HEK293T (cell line): ENCODE measurements around the gene WWC2.

Source experiments
- CTCF ChIA-PET: fragments of 350-600 bp; formaldehyde crosslinking; extraction: SDS; loops from one replicate; lab custom pipeline; 2021; ENCODE audit warnings: antibody characterized with exemption, inconsistent platforms; lab: Yijun Ruan, JAX
- POLR2A ChIA-PET: fragments of 350-600 bp; formaldehyde crosslinking; extraction: SDS; loops from one replicate; lab custom pipeline; 2020; ENCODE audit warnings: antibody characterized with exemption, inconsistent platforms; lab: Yijun Ruan, JAX
- DNase-seq: peaks from one replicate; pipeline ENCODE4 v3.0.0; 2012; ENCODE audit warnings: mixed read lengths; ENCODE audit errors: extremely low spot score
- ARNT ChIP-seq: fragments of 450-650 bp; IDR thresholded peaks from 2 replicates; pipeline ENCODE4 v1.6.1; 2017; ENCODE audit warnings: mild to moderate bottlenecking
- BHLHE40 ChIP-seq: fragments of 450-650 bp; IDR thresholded peaks from 2 replicates; pipeline ENCODE4 v1.6.1; 2016; ENCODE audit warnings: mild to moderate bottlenecking, moderate library complexity, borderline replicate concordance
- CTBP1 ChIP-seq: fragments of 450-650 bp; IDR thresholded peaks from 2 replicates; pipeline ENCODE4 v1.6.1; 2016; ENCODE audit warnings: borderline replicate concordance
- ELF4 ChIP-seq: fragments of 450-650 bp; IDR thresholded peaks from 2 replicates; pipeline ENCODE4 v1.6.1; 2017; ENCODE audit warnings: antibody characterized with exemption
- FOXA1 ChIP-seq: fragments of 450-650 bp; IDR thresholded peaks from 2 replicates; pipeline ENCODE4 v1.6.1; 2016; ENCODE audit warnings: mild to moderate bottlenecking
- FOXK2 ChIP-seq: fragments of 450-650 bp; IDR thresholded peaks from 2 replicates; pipeline ENCODE4 v1.6.1; 2016; ENCODE audit warnings: mild to moderate bottlenecking
- FOXM1 ChIP-seq: fragments of 450-650 bp; IDR thresholded peaks from 2 replicates; pipeline ENCODE4 v1.6.1; 2017; ENCODE audit warnings: mild to moderate bottlenecking, borderline replicate concordance
- HDGF ChIP-seq: fragments of 450-650 bp; IDR thresholded peaks from 2 replicates; pipeline ENCODE4 v1.6.1; 2017; ENCODE audit warnings: antibody characterized with exemption, borderline replicate concordance
- L3MBTL2 ChIP-seq: fragments of 450-650 bp; conservative IDR thresholded peaks from 2 replicates; pipeline ENCODE4 v1.6.1; 2016; ENCODE audit warnings: mild to moderate bottlenecking
- LEF1 ChIP-seq: fragments of 450-650 bp; IDR thresholded peaks from 2 replicates; pipeline ENCODE4 v1.6.1; 2017; ENCODE audit warnings: mild to moderate bottlenecking, borderline replicate concordance
- NFRKB ChIP-seq: fragments of 450-650 bp; IDR thresholded peaks from 2 replicates; pipeline ENCODE4 v1.6.1; 2016; ENCODE audit warnings: mild to moderate bottlenecking, moderate library complexity
- PKNOX1 ChIP-seq: fragments of 450-650 bp; IDR thresholded peaks from 2 replicates; pipeline ENCODE4 v1.6.1; 2016
- SP1 ChIP-seq: fragments of 450-650 bp; IDR thresholded peaks from 2 replicates; pipeline ENCODE4 v1.6.1; 2017
- SUZ12 ChIP-seq: fragments of 450-650 bp; IDR thresholded peaks from 2 replicates; pipeline ENCODE4 v1.6.1; 2016; ENCODE audit warnings: mild to moderate bottlenecking
- TARDBP ChIP-seq: fragments of 450-650 bp; IDR thresholded peaks from 2 replicates; pipeline ENCODE4 v1.6.1; 2016
- ZNF384 ChIP-seq: fragments of 450-650 bp; IDR thresholded peaks from 2 replicates; pipeline ENCODE4 v1.6.1; 2016

The WWC2 gene

DNA sequence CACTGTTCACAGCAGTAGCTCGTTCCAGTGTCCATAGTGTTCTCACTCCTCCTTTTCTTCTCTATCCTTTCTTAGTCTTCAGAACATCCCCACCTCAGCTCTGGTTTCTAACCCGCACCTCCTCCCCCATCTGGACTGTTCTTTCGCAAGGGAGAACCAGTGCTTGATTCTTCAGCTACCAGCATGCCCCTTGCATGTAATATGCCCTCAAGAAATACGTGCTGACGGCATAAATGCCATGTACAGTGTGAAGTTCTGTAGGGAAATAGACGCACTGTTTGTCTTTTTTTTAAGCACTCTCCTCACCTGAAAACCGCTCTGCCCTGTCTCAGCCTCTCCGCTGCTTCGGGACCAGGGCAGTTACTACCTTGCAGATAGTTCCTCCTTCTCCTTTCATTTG, 215.7 kb downstream of the WWC2 start:
- POLR2A ChIA-PET = no interaction called here
- TF ChIP-seq BHLHE40 = no peak
- TF ChIP-seq LEF1 = no peak
- TF ChIP-seq SP1 = no peak
- no peak for TF ChIP-seq FOXM1
- TF ChIP-seq NFRKB = no peak
- TF ChIP-seq FOXA1 = no peak
- no peak for TF ChIP-seq SUZ12
- DNase-seq = no peak
- CTCF ChIA-PET = interaction anchor here (0.6 kb wide), 1 partner anchor 343 kb away, joined by 3 read pairs; no protein-coding TSS in a partner anchor

- POLR2A ChIA-PET = no interaction called here
- CTCF ChIA-PET = interaction anchor here (0.6 kb wide), 1 partner anchor 380 kb away, joined by 3 read pairs; no protein-coding TSS in a partner anchor
- DNase-seq = no peak
Measured at GRCh38 chr4:183318656-183319055, 219.6 kb downstream of the WWC2 start.

DNA sequence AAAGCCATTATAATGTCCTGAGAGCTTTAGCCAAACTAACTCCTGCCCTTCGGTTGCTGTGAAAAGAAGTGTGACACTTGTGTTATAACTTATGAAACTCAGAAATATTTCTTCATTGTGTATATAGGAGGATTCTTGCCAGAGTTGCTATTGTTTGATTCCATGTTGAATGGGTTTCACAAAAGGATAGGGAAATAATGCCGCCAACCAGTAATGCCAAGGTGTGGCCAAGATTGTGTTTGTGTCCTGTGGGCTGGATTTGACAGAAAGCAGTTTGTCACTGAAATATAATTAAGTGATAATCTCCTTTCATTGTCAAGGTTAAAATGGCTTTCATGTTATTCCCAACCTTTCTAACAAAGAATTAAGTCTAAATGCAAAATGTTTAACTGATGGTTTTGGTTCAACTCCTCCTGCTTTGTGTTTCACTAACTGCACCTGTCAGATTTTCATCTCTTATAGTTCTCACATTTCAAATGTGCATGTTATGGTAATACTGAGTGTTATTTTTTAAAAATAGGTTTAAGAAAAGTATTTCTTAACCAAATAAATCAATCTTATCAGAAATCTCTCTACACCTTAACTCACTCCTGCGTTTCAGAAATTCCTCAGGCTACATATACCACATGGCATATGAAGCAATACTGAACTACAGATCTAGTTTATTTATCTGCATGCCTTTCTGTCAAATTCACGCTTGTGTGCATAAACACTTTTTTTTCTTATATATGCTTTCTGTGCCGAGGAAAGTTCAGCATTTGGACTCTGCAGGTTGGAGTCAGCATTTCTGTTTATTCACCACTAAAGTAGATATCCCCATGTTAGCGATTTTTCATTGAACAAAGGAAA, 221.4 kb downstream of the WWC2 start, which contains the start of gene CLDN22:
Gene CLDN22 (minus strand): TSS at position 66 of the 849 bp plus-strand sequence. CDS start 58 bp downstream, at position 8.
- CTCF ChIA-PET = no interaction called here
- no peak for TF ChIP-seq FOXK2
- TF ChIP-seq BHLHE40 = no peak
- no peak for TF ChIP-seq LEF1
- TF ChIP-seq ZNF384 = no peak
- TF ChIP-seq PKNOX1 = no peak
- no peak for TF ChIP-seq HDGF
- TF ChIP-seq ELF4 = no peak
- no peak for TF ChIP-seq NFRKB
- TF ChIP-seq SP1 = no peak
- TF ChIP-seq FOXM1 = no peak
- no peak for TF ChIP-seq FOXA1
- POLR2A ChIA-PET = no interaction called here
- DNase-seq = no peak

More at GRCh38 chr4:183318656-183319055, 219.6 kb downstream of the WWC2 start:
- TF ChIP-seq CTBP1 (no peak), FOXM1 (no peak), ELF4 (no peak)

GRCh38 chr4:183321079-183321478, 222.0 kb downstream of the WWC2 start:
- no peak for DNase-seq
- CTCF ChIA-PET = interaction anchor here (0.6 kb wide), 1 partner anchor 42 kb away, joined by 3 read pairs; no protein-coding TSS in a partner anchor
- POLR2A ChIA-PET = no interaction called here
- TF ChIP-seq BHLHE40 (no peak), HDGF (no peak), FOXM1 (no peak), CTBP1 (no peak), PKNOX1 (no peak), ELF4 (no peak), ARNT (no peak), SUZ12 (no peak)

DNA sequence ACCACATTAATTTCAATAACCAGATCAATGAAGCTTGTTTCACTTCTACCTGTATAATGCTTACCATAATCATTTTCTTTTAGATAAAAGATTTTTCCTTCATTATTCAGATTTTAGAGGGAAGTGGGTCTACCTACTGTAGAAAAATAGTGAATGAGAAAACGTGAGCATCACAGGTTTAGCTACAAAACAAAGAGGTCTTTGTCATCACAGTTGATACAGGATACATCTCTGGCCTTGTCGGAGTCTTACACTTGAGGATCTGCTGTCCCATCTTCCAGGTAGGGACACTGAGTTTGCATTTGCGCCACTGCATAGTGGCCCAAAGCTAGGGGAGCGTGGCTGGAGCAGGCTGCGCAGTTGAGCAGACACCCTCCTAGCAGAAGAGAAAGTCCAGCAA, 222.5 kb downstream of the WWC2 start:
- DNase-seq = no peak
- POLR2A ChIA-PET = no interaction called here
- CTCF ChIA-PET = interaction anchor here (0.6 kb wide), 1 partner anchor 42 kb away, joined by 3 read pairs; no protein-coding TSS in a partner anchor
- TF ChIP-seq NFRKB (no peak), TARDBP (no peak), SUZ12 (no peak), CTBP1 (no peak), FOXM1 (no peak), ZNF384 (no peak)

DNA sequence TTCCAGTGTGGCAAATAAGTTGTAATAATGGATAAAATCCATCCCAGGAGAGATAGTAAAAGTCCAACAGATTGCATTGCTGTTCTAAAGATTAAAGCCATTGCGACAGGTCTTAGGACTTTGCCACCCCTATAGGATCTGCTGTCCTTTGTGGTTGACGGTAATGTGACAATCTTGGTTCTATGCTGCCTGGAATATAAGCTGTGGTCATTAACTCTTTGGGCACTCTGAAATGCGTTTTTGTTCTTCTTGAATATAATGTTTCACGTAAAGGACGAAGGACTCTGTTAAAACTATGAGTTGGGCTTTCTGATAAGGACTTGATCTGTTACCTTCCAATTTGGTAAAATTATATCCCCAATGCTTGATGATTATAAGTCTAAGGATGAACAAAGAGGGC, 223.3 kb downstream of the WWC2 start, which contains the start of gene CLDN24:
Gene CLDN24 (minus strand): TSS at position 101 of the 400 bp plus-strand sequence. CDS start 0 bp downstream, at position 101.
- no peak for TF ChIP-seq PKNOX1
- TF ChIP-seq SUZ12 = no peak
- no peak for TF ChIP-seq ZNF384
- TF ChIP-seq FOXK2 = no peak
- no peak for TF ChIP-seq ELF4
- TF ChIP-seq TARDBP = no peak
- TF ChIP-seq CTBP1 = no peak
- TF ChIP-seq HDGF = no peak
- no peak for TF ChIP-seq FOXA1
- no peak for TF ChIP-seq ARNT
- no peak for TF ChIP-seq LEF1
- no peak for TF ChIP-seq BHLHE40
- no peak for TF ChIP-seq FOXM1
- no peak for TF ChIP-seq L3MBTL2
- no peak for TF ChIP-seq NFRKB
- no peak for TF ChIP-seq SP1
- POLR2A ChIA-PET = no interaction called here
- no peak for DNase-seq
- CTCF ChIA-PET = interaction anchor here (0.6 kb wide), 1 partner anchor 29 kb away, joined by 4 read pairs; no protein-coding TSS in a partner anchor
